GM19238 (cell line): ENCODE results near the gene SELL.
"Not testable (repeated sequence)": the region's sequence is repeated elsewhere in the genome, so short reads cannot be mapped to it uniquely, and the experiment has no call there.

Source experiments
- DNase-seq: peaks from one replicate; pipeline ENCODE4 v3.0.0; 2011; ENCODE audit warnings: low spot score; ENCODE audit not compliant: insufficient read length

The SELL gene

GRCh38 chr1:169707912-169708604, 3.4 kb downstream of the SELL start:
- no peak for DNase-seq

GRCh38 chr1:169704797-169705196, 6.6 kb downstream of the SELL start:
- DNase-seq = no peak

GRCh38 chr1:169701261-169702005, 10.0 kb downstream of the SELL start:
- DNase-seq = no peak

GRCh38 chr1:169699707-169700106, 11.7 kb downstream of the SELL start:
- no peak for DNase-seq

GRCh38 chr1:169698976-169699375, 12.4 kb downstream of the SELL start:
- DNase-seq = no peak

GRCh38 chr1:169697755-169698154, 13.7 kb downstream of the SELL start:
- no peak for DNase-seq

GRCh38 chr1:169696273-169697100, 14.9 kb downstream of the SELL start:
- no peak for DNase-seq

- no peak for DNase-seq
Measured at GRCh38 chr1:169694304-169695075, 16.9 kb downstream of the SELL start.

- DNase-seq = no peak
Measured at GRCh38 chr1:169692756-169693460, 18.5 kb downstream of the SELL start.

GRCh38 chr1:169690489-169690888, 20.9 kb downstream of the SELL start:
- no peak for DNase-seq

GRCh38 chr1:169689395-169689794, 22.0 kb downstream of the SELL start:
- no peak for DNase-seq

- DNase-seq = not testable (repeated sequence)
Measured at GRCh38 chr1:169688377-169688776, 23.0 kb downstream of the SELL start.

GRCh38 chr1:169683661-169684060, 27.8 kb downstream of the SELL start:
- DNase-seq = no peak

- not testable (repeated sequence) for DNase-seq
Measured at GRCh38 chr1:169683168-169683567, 28.3 kb downstream of the SELL start.

- DNase-seq = no peak
Measured at GRCh38 chr1:169682071-169682470, 29.3 kb downstream of the SELL start.

- no peak for DNase-seq
Measured at GRCh38 chr1:169681140-169681539, 30.3 kb downstream of the SELL start.

GRCh38 chr1:169680377-169681019, 30.9 kb downstream of the SELL start:
- DNase-seq = no peak

- DNase-seq = no peak
Measured at GRCh38 chr1:169679692-169680091, 31.7 kb downstream of the SELL start.

- DNase-seq = no peak
Measured at GRCh38 chr1:169676001-169676400, 35.4 kb downstream of the SELL start.

GRCh38 chr1:169670836-169671235, 40.6 kb downstream of the SELL start:
- no peak for DNase-seq
